NCI-H82 treated with DMSO at 0.1 percent for 48 hours (cell line): ENCODE results near the gene TIMMDC1.

Experiments
- DNase-seq: peaks from one replicate; lab custom pipeline; 2025; ENCODE audit not compliant: unreplicated experiment; lab: John Stamatoyannopoulos, UW

The TIMMDC1 gene, protein sequence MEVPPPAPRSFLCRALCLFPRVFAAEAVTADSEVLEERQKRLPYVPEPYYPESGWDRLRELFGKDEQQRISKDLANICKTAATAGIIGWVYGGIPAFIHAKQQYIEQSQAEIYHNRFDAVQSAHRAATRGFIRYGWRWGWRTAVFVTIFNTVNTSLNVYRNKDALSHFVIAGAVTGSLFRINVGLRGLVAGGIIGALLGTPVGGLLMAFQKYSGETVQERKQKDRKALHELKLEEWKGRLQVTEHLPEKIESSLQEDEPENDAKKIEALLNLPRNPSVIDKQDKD

GRCh38 chr3:119498186-119499011 lies at the start of gene TIMMDC1:
Gene TIMMDC1, plus strand, starts transcription at chr3:119498547. Its CDS starts 187 bp downstream, at chr3:119498734.
- peak; percentile 95 for DNase-seq

DNA sequence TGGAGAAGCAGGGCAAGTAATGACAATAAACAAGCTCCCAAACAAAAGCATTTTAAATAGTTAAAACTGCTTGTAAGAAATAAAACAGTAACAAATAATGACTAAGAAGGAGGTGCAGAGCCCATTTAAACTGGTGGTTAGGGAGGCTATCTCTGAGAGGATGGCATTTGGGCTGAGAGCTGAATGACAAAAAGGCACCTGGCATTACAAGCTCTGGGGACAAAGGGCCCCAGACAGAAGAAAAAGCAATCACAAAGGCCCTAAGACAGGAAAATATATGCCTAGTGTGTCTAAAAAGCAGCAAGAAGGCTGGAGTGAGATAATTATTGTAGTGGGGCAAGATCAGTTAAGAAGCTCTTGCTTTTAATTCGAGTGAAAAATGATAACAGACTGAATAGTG lies 44.5 kb upstream of the TIMMDC1 start:
- no peak for DNase-seq

DNA sequence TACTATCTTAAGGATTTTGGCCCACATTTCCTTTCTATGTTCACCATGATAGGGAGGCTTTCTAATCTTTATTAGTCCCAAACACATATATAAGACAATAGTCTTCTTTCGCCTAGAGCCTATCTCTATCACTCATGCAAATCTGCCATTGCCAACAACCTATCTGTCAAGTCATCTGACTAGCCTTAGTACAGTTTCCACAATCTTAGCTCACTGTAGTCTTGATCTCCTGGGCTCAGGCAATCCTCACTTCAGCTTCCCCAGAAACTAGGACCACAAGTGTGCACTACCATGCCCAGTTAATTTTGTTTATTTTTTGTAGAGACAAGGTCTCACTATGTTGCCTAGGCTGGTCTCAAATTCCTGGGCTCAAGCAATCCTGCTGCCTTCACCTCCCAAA lies 41.9 kb upstream of the TIMMDC1 start:
- DNase-seq = no peak

DNA sequence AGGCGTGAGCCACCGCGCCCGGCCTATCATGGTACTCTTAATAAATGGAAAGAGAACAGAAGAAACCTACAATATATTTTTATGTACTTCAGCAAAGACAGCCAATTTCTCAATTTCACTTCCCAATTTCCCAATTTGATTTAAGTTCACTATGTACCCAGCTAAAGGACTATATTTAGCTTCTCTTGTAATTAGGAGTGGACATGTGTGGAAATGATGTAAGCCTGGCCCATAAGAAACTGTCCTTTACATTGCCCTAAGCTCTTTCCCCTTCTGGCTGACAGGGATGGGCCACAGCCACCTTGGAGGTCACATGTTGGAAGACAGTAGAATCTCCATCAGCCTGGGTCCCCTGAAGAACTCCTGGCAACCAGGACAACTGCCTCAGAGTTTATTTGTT lies 41.1 kb upstream of the TIMMDC1 start:
- no peak for DNase-seq

DNA sequence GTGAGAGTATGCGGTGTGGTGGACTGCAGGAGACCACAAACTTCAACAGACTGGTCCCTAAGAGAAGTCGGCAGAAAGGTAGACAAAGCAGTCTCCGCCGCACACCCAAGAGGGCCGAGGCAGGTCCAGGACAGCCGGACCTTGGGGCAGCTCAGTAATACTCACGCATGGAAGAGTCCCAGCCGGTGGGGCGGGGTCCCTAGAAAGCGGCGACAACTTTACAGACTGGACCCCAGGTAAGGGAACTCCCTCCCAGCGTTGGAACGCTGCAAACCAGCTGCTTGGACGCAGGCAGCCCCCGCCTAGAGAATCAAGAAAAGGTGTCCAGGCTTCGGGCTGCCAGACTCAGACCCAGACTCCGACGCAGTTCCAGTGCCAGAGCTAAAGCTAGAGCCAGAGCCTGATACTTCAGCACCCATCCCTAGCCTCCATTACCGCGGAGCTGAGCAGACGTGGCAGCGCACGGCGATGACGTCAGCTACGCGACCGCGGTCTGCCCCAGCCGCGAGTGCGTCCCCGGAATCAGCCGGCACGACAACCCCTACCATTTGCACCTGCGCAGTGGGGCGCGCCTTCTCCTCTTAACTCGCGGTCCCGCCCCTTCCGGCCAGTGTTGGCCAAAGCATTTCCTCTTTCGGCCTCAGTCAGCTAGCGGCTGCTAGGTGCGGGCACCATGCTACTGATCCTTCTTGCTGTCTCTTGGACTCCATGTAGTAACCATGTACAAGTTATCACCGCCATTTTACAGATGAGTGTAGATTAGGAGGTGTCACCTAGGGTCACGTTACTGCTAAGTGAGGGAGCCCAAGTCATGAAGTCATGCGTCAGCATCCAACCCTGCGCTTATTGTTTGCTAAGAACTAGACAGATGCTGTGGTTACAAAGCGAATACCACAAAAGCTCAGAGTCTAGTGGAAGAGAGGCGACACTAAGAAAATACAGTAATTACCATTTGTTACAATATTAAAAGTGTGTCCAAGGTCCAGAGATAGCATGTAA lies 34.9 kb upstream of the TIMMDC1 start, which contains the start of gene TMEM39A:
Gene TMEM39A (minus strand): TSS at position 445 of the 999 bp plus-strand sequence. CDS start 1,541 bp downstream, outside the sequence.
- peak; percentile 96 for DNase-seq

DNA sequence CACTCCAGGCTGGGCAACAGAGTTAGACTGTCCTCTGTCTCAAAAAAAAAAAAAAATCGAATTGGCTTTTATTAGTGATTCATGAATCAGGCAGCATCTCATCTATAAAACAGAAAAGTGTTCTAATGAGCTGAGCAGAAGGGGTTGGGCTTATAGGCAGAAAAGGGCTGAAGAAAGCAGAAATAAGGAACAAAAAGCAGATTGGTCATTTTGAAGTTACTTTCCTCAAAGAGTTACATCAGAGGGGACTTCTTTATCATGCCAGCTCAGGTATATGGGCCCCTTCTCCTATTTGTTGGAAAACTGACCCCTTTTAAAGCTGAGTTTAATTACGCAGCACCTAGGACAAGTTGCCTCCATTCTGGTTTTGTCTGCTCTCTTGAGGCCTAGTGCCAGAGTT lies 30.3 kb upstream of the TIMMDC1 start:
- DNase-seq = no peak

GRCh38 chr3:119469418-119470189 lies 28.7 kb upstream of the TIMMDC1 start:
- DNase-seq = peak; percentile 36

DNA sequence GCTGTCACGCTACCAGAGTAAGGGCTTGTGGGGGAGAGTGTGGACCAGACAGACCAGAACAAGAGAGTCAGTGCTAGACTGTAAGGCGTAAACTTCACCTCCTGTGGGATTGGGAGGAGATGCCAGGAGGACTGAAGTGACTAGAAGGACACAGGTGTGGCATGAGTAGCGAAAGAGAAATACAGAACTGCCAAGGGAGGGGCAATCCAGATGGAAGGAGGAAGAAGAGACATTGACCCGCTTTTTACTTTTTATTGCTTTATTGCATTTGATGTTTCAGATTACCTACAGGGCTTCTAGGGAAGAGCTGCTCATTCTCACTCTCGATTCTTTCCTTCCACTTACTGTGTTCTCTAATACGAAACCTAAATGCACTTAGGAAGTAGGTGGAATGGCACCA lies 27.5 kb upstream of the TIMMDC1 start:
- DNase-seq = no peak

- no peak for DNase-seq
These were observed 17.3 kb upstream of the TIMMDC1 start for GRCh38 chr3:119481079-119481478.

GRCh38 chr3:119483101-119483500 lies 15.2 kb upstream of the TIMMDC1 start:
- DNase-seq = no peak

DNA sequence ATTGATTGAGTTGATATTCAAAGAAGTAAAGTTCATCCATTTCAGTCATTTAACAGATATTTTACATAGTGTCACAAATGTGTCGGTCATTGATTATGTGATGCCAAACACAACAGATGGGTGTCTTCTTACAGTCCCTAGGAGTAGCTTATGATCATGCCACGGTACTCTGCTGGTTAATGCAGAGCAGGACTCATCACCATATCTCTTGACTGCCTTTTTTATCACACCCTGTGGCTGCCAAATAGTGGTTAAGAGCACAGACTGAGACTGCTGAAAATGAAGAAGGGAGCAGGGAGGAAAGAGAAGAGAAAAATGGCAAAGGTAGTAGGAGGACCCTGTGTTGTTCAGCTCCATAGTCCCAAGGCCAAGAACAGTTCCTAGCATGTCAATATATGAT lies 12.8 kb upstream of the TIMMDC1 start:
- no peak for DNase-seq

GRCh38 chr3:119490153-119490552 lies 8.2 kb upstream of the TIMMDC1 start:
- no peak for DNase-seq

DNA sequence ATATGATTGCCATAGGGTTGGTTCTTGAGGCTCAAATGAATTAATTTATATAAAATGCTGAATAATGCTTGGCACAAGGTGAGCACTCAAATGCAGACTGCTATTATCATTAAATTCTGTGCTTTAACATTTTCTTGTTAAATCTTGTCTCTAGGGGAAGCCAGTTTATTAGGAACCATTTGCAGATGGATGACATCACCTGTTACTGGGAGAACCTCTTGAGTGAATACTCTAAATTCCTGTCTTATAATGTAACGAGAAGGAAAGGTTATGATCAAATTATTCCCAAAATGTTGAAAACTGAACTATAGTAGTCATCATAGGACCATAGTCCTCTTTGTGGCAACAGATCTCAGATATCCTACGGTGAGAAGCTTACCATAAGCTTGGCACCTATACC lies 6.2 kb upstream of the TIMMDC1 start:
- DNase-seq = no peak

- DNase-seq = no peak
These were observed 5.5 kb upstream of the TIMMDC1 start for GRCh38 chr3:119492810-119493209.

GRCh38 chr3:119494597-119494996 lies 3.8 kb upstream of the TIMMDC1 start:
- DNase-seq = peak; percentile 29

DNA sequence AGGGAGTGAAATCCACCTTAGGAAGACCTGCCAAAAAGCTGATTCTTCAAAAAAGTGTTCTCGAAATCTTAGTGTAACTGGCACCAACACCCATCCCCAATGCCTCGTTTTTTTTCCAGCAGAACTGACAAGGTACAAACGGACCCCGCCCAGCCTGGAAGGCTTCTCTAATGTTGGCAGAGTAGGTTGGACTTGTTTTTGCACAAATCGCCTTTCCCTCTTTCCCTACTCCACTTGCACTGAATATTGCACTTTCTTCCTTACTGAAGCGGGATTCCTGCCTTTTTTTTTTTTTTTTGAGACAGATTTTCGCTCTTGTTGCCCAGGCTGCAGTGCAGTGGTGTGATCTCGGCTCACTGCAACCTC lies 544 bp upstream of the TIMMDC1 start:
- no peak for DNase-seq

GRCh38 chr3:119500265-119500664 lies 1.9 kb downstream of the TIMMDC1 start:
- DNase-seq = no peak

DNA sequence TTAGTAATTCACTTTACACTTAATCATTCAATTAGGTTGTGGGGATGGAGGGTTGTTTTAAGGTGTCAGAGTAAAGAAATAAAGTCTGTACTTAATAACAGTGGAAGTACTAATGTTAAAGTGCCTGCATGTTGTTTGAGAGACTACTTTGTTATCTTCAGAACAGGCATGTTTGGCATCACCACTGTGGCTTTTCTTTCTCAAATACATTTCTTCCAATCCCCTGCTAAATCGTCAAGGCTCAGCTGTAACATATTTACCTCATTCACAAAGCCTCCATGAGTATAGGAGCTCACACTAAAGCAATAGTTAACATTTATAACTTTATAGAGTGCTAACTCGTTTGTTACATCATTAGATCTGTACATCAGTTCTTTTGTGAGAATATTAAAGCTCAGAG lies 2.6 kb downstream of the TIMMDC1 start:
- DNase-seq = no peak

DNA sequence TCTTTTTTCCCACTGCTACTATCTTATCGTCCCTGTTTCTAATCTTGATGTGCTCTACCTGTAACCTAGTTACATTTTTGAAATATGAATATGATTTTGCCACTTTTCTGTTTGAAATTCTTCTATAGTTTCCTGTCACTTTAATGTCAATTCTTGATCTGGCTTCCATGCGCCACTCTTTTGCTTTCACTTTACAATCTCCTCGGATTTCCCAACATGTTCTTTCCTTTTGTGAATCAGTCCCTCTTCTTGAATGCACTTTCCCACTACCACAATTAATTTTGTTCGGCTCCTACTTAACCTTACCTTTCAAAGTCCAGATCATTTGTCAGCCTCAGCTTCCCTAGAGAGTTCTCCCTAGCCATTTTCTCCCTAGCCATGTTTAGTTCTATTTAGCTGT lies 8.3 kb downstream of the TIMMDC1 start:
- no peak for DNase-seq

DNA sequence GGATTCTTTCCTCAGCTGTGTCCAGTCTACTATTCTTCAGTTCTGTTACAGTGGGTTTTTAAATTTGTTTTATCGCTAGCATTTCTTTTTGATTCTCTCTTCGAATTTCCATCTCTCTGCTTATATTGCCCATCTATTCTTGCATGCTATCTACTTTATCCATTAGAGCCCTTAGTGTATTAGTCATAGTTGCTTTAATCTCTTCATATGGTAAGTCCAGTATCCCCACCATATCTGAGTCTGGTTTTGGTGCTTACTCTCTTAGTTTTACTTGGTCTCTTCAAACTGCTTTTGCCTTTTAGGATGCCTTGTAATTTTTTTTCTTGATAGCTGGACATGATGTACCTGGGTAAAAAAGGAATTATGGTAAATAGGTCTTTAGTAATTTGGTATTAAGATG lies 9.1 kb downstream of the TIMMDC1 start:
- no peak for DNase-seq
